Dedifferentiated amniotic fluid mesenchymal stem cell (primary cell): ENCODE results near the gene IGF2R.
"Not testable (repeated sequence)": the region's sequence is repeated elsewhere in the genome, so short reads cannot be mapped to it uniquely, and the experiment has no call there.

Experiments used
- DNase-seq: peaks from one replicate; pipeline ENCODE4 v3.0.0-alpha.2; 2016; ENCODE audit errors: extremely low spot score

Gene IGF2R

DNA sequence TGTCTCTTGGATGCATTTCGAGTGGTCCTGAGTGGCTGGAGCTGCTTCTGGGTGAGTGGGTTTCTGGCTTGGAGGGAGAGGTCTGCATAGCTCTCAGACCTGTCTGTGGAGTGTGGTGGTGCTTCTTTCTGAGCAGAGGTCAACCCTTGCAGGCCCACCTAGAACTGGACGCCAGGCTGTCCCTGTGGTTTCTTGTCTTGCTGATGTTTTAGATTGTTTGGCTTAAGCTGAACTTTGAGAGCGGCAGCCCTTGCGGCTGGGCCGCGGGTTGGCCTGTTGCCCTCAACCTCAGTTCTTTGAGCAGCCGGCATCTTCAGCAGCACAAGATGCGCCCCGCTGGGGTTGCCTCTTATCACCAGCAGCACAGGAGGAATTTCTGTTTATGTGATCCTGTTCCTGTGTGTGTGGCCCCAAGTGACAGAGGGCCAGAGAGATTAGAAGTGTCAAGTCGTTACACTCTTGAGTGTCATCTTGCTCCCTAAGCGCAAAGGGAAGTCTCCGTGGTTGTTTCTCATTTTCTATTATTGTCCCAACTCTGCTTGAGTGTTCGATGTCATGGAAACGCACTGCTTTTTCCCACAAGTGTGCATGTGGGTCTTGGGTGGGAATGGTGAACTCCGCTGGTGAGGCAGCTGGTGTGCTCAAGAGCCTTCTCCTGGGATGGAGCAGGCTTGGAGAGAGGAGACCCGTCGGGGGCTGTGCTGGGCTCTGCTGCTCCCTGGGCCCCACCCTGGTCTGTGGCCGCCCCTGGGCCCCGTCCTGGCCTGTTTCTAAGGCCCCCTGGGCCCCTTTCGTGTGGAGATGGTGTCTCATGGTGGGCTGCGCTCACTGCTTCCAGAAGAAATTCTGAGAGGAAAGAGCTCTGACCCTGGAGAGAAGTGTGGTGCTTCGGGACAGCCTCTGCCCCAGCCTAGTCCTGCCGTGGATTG lies 132.7 kb downstream of the IGF2R start:
- DNase-seq, result no peak

DNA sequence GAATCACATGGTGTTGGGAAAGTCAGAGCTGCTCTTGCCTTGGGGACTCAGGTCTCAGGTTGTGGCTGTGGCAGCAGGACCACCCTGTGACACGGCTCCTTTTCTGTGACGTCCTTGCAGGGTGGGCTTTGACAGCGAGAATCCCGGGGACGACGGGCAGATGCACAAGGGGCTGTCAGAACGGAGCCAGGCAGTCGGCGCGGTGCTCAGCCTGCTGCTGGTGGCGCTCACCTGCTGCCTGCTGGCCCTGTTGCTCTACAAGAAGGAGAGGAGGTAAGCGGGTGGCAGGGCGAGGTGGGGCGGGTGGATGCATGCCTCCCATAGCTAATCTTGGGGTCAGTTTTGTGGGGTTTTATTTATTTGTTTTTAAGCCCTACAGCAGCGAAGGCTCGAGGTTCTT lies 133.5 kb downstream of the IGF2R start:
- no peak for DNase-seq

DNA sequence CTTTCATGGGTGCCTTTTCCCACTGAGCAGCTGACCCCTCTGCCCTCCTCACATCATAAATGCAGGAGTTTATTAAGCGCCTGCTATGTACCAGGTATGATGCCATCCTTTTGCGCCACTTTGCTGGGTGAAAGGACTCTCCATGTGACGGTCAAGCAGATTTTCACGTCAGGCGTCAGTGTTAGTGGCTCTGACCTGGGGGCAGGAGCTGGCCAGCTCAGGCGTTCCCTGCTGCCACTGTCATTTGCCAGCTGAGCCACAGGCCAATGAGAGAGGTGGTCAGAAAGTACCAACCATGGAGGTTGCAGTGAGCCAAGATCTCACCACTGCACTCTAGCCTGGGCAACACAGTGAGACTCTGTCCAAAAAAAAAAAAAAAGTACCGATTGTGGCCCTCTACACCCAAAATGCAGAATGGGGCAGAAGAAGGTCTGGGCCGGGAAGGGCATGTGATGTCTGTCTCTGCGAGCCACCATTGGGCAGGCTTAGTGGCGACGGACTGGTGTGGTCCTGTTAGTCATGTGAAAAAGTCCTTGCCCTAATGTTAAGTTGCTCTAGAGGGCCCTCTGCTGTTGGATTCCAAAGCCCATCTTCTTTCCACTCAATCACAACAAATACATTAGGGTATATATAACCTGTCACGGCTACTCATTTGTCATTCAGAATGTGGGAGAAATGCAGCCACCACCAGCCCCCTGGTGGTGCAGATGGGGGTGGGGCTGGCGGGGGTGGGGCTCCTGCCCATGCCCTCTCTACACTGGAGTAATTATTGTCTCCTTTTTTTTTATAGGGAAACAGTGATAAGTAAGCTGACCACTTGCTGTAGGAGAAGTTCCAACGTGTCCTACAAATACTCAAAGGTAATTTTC lies 134.3 kb downstream of the IGF2R start:
- no peak for DNase-seq

GRCh38 chr6:160103825-160104100 lies 134.9 kb downstream of the IGF2R start:
- no peak for DNase-seq

DNA sequence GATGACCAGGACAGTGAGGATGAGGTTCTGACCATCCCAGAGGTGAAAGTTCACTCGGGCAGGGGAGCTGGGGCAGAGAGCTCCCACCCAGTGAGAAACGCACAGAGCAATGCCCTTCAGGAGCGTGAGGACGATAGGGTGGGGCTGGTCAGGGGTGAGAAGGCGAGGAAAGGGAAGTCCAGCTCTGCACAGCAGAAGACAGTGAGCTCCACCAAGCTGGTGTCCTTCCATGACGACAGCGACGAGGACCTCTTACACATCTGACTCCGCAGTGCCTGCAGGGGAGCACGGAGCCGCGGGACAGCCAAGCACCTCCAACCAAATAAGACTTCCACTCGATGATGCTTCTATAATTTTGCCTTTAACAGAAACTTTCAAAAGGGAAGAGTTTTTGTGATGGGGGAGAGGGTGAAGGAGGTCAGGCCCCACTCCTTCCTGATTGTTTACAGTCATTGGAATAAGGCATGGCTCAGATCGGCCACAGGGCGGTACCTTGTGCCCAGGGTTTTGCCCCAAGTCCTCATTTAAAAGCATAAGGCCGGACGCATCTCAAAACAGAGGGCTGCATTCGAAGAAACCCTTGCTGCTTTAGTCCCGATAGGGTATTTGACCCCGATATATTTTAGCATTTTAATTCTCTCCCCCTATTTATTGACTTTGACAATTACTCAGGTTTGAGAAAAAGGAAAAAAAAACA lies 136.1 kb downstream of the IGF2R start:
- DNase-seq, result no peak

DNA sequence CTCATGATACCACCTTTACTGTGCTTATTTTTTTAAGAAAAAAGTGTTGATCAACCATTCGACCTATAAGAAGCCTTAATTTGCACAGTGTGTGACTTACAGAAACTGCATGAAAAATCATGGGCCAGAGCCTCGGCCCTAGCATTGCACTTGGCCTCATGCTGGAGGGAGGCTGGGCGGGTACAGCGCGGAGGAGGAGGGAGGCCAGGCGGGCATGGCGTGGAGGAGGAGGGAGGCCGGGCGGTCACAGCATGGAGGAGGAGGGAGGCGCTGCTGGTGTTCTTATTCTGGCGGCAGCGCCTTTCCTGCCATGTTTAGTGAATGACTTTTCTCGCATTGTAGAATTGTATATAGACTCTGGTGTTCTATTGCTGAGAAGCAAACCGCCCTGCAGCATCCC lies 137.1 kb downstream of the IGF2R start:
- DNase-seq, result no peak

GRCh38 chr6:160106701-160107100 lies 137.8 kb downstream of the IGF2R start:
- no peak for DNase-seq

DNA sequence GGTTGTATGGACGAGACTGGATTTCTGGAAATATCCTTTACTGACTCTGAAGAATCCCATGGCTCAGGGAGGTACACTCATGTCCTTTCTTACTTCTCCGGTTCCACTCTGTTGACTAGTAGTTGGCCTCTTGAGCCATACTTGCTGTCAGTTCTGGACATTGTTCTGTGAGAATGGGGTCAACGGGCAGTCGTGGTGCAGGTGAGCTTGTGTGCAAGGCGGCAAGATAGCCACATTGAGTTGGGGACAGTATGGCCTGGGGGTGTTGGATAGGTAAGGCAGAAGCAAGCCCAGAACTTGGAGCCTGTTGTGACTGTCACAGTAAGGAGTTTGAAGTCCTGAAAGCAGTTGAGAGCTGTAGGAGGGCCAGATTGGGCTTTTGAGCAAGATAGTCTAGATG lies 139.2 kb downstream of the IGF2R start:
- DNase-seq, result no peak

- no peak for DNase-seq
These were observed 141.8 kb downstream of the IGF2R start for GRCh38 chr6:160110586-160111123.

DNA sequence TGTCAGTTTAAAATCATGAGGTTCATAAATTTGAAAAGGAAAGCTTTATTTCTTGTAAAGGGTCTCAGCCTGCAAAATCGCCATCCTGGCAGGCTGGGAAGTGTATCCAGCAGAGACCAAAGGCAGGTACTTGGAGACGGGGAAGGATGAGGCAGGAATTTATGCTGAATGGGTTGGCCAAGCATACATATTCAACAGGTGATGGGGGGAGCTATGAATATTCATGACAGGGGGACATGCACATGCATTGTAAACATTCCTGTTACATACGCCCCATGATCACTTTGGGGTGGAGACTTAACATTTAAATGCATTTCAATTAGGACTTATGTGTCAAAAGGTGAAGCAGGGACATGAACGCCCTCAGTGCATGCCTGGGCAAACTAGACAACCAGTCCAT lies 142.9 kb downstream of the IGF2R start:
- DNase-seq, result no peak

GRCh38 chr6:160112628-160113299 lies 143.9 kb downstream of the IGF2R start:
- no peak for DNase-seq

DNA sequence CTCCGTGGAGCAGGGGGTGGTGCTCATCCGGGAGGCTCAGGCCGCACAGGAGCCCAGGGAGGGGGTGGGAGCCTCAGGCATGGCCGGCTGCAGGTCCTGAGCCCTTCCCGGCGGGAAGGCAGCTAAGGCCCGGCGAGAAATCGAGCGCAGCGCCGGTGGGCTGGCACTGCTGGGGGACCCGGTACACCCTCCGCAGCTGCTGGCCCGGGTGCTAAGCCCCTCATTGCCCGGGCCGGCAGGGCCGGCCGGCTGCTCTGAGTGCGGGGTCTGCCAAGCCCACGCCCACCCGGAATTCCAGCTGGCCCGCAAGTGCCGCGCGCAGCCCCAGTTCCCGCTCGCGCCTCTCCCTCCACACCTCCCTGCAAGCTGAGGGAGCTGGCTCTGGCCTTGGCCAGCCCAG lies 145.7 kb downstream of the IGF2R start:
- DNase-seq, result not testable (repeated sequence)

DNA sequence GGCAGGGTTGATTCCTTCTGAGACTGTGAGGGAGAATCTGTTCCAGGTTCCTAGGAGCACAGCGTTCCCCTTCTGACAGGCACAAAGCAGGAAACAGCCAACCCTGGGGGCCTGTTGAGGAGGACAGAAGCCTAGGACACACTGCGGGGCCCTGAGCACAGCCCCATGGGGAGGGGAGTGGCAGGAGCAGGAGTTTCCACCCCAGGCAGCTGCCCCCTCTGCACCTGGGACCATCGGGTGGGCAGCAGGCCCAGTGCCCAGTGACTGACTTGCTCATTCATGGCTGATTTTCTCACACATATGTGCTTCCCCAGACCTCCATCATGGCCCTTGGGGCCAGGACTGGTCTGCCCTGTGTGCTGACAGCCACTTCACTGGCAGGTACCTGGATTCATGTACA lies 146.5 kb downstream of the IGF2R start:
- DNase-seq, result no peak

DNA sequence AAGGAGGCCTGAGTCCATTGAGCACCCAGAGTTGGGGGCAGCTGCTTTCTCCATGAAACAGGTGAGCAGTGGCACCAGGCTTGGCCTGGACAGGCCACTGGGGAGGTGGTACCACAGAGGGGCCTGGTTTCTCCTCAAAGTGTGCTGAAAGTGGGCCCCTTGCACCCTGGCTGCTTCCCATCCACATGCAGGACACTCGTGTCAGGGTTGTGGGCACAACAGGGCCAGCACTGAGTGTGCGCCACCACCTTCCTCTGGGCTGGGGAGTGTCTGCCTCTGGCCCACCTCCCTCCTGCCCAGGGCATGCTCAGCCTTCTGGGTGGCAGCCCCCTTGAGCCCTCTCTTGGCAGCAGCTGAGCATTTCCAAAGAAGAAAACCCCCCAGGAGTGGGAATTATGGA lies 147.5 kb downstream of the IGF2R start:
- no peak for DNase-seq

GRCh38 chr6:160117137-160117536 lies 148.3 kb downstream of the IGF2R start:
- DNase-seq, result no peak

DNA sequence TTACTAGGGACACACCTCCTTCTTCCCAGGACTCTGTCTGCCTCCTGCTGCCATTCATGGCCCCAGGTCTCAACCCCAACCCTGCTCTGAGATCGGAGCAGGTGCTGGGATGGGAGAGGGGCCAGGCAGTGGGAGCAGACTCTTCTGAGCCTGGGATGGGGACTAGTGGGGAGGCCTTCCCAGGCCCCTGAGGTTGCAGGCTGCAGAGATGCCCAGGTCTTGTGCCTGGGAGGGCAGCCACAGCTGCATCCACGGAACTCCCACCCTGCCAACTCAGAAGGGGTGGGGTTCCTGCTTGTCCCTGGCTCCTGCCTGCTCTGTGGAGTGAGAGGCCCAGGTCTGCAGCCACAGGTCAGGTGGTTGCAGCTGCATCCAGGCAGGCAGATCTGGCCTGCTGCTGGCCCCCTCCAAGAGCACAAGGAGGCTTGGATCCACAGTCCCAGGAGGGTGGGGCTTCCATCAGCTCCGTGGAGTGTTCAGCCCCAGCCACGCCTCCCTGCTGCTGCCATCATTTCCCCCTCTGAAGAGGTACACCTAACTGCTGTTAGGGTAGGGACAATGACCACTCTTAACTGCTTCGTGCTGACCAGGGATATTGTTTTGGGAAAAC lies 149.8 kb downstream of the IGF2R start:
- no peak for DNase-seq

DNA sequence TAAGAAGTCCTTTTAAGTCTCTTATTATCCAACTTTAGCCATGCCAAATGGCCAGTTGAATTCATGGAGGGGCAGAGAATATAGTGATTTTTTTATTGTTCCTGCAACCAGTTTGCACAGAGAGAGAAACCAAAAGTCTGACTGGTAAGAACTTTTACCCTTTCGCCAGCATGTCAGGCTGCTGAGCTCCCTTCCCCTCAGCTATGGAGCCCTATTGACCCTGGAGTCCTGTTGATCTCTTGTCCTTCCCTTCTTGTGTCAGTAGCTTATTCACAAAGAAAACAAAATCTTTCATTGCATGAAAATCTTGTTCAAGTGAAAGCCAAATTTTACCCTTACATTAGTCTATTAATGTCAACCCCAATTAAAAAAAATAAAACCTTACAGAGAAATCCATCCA lies 151.2 kb downstream of the IGF2R start:
- no peak for DNase-seq

DNA sequence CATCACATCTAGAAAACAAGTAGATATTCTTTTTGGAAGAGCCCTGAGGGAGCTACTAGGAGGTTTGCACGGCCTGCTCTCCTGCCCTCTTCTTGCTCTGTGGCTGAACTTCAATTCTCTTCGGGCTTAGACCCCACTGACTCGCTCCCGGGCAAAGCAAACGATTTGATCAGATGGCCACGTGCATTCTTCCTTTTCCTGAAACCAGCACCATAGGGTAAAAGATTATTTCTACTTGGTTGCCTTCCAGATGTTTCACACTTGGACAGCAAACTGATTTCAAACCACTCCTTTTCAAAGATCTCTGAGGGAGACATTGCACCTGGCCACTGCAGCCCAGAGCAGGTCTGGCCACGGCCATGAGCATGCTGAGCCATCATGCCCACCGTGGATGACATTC lies 152.7 kb downstream of the IGF2R start, which contains the start of gene SLC22A1:
Gene SLC22A1 (plus strand): TSS at position 258 of the 400 bp plus-strand sequence. CDS start 121 bp downstream, at position 379.
- DNase-seq, result no peak

- DNase-seq, result no peak
These were observed 153.1 kb downstream of the IGF2R start for GRCh38 chr6:160121981-160122380.

- DNase-seq, result no peak
These were observed 153.9 kb downstream of the IGF2R start for GRCh38 chr6:160122744-160123143.

- DNase-seq, result no peak
These were observed 155.1 kb downstream of the IGF2R start for GRCh38 chr6:160124007-160124406.
